HG02885 (cell line): Measurements from ENCODE around the gene PSORS1C1.
"Not testable (repeated sequence)": the region's sequence is repeated elsewhere in the genome, so short reads cannot be mapped to it uniquely, and the experiment has no call there.

Experiments
- ATAC-seq: cut with Tn5 transposase; IDR thresholded peaks from one replicate; pipeline ENCODE4 v1.9.1; 2021; ENCODE audit warnings: mild to moderate bottlenecking; ENCODE audit not compliant: unreplicated experiment, poor library complexity

Gene PSORS1C1

GRCh38 chr6:31114541-31114878 lies at the start of gene PSORS1C1:
TSS of gene PSORS1C1 (plus strand) at chr6:31114800. CDS start at chr6:31129633, 14,833 bp downstream.
- ATAC-seq: no peak

GRCh38 chr6:31065556-31065955 lies 49.0 kb upstream of the PSORS1C1 start:
- ATAC-seq: no peak

- ATAC-seq: not testable (repeated sequence)
These were observed 47.6 kb upstream of the PSORS1C1 start for GRCh38 chr6:31067028-31067427.

GRCh38 chr6:31067891-31068668 lies 46.5 kb upstream of the PSORS1C1 start:
- not testable (repeated sequence) for ATAC-seq

- no peak for ATAC-seq
These were observed 45.8 kb upstream of the PSORS1C1 start for GRCh38 chr6:31068669-31069340.

GRCh38 chr6:31070711-31071197 lies 43.8 kb upstream of the PSORS1C1 start:
- ATAC-seq: no peak

- ATAC-seq: no peak
These were observed 40.2 kb upstream of the PSORS1C1 start for GRCh38 chr6:31074401-31074800.

GRCh38 chr6:31075528-31075927 lies 39.1 kb upstream of the PSORS1C1 start:
- no peak for ATAC-seq

GRCh38 chr6:31076611-31077010 lies 38.0 kb upstream of the PSORS1C1 start:
- no peak for ATAC-seq

GRCh38 chr6:31079656-31080261 lies 34.8 kb upstream of the PSORS1C1 start:
- no peak for ATAC-seq

GRCh38 chr6:31081872-31082271 lies 32.7 kb upstream of the PSORS1C1 start:
- ATAC-seq: no peak

GRCh38 chr6:31083742-31084354 lies 30.8 kb upstream of the PSORS1C1 start:
- ATAC-seq: no peak

- ATAC-seq: no peak
These were observed 27.7 kb upstream of the PSORS1C1 start for GRCh38 chr6:31086788-31087440.

GRCh38 chr6:31087494-31088089 lies 27.0 kb upstream of the PSORS1C1 start:
- peak; percentile 58 for ATAC-seq

- ATAC-seq: no peak
These were observed 24.2 kb upstream of the PSORS1C1 start for GRCh38 chr6:31090275-31090972.

- no peak for ATAC-seq
These were observed 23.6 kb upstream of the PSORS1C1 start for GRCh38 chr6:31090973-31091364.

- ATAC-seq: no peak
These were observed 22.9 kb upstream of the PSORS1C1 start for GRCh38 chr6:31091680-31092079.

GRCh38 chr6:31092238-31092637 lies 22.4 kb upstream of the PSORS1C1 start:
- ATAC-seq: no peak

- no peak for ATAC-seq
These were observed 21.7 kb upstream of the PSORS1C1 start for GRCh38 chr6:31092769-31093505.
